Hematopoietic multipotent progenitor cell treated with erythropoietin and hydrocortisone succinate and interleukin-3 and kit ligand, for 15 days (in vitro differentiated cells): ENCODE data around the gene N4BP2L1.
A peak's percentile ranks its signal among the peaks of the same experiment; 100 is the strongest.

ENCODE experiments used
- DNase-seq: peaks from one replicate; pipeline ENCODE4 v3.0.0-alpha.2; 2015; ENCODE audit warnings: low spot score

N4BP2L1 gene

GRCh38 chr13:32431361-32431760 lies 3.4 kb upstream of the N4BP2L1 start:
- DNase-seq, result no peak

GRCh38 chr13:32430018-32430747 lies 2.3 kb upstream of the N4BP2L1 start:
- no peak for DNase-seq

DNA sequence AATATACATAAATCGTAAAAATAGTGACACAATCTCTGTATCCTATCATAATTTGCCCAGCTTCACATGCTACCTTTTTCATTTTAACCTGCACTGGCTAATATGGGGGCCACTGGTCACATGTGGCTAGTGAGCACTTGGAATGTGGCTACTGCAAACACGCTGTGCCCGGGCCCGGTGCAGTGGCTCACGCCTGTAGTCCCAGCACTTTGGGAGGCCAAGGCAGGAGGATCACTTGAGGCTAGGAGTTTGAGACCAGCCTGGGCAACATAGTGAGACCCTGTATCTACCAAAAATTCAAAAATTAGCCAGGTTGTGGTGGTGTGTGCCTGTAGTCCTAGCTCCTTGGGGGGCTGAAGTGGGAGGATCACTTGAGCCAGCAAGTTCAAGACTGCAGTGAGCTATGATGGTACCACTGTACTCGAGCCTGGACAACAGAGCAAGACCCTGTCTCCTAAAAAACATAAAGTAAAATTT lies 1.5 kb upstream of the N4BP2L1 start:
- DNase-seq, result no peak

DNA sequence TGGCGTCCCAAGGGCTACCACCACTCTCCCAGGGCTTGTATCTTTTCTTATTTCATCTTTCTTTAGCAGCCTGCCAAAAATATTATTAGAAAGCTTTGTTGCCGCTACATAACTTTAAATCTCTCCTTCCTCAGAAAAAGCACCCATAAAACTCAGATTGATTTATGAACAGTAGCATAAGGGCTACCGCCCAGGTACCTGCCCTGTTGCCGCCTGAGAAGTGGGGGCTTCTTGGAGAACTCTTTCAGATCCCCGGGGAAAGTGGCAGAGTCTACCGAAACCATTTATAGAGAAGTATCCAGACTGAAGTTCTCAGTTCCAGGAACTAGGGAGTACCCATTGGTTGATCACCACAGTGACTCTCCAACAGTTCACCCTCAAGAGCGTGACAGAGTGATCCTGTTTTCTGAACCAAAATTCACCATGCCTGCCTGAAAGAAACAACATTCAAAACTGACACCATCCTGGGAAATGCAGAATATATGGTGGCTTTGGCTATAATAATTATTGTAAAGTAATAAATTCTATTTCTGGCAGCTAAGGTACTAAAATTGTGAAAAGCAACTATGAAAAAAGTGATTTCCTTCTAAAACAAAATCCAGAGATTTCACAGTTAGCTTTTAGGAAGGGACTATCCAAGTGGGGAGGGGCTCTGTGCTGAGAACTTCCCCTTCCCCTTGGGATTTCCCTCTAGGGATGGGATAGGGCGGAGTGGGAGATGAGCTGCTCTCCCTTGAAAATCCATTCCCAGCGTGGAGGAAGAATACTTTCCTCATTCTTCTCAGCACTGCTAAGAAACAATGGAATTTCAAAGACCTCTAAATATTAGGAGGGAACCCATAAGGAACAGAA lies 877 bp upstream of the N4BP2L1 start:
- no peak for DNase-seq

DNA sequence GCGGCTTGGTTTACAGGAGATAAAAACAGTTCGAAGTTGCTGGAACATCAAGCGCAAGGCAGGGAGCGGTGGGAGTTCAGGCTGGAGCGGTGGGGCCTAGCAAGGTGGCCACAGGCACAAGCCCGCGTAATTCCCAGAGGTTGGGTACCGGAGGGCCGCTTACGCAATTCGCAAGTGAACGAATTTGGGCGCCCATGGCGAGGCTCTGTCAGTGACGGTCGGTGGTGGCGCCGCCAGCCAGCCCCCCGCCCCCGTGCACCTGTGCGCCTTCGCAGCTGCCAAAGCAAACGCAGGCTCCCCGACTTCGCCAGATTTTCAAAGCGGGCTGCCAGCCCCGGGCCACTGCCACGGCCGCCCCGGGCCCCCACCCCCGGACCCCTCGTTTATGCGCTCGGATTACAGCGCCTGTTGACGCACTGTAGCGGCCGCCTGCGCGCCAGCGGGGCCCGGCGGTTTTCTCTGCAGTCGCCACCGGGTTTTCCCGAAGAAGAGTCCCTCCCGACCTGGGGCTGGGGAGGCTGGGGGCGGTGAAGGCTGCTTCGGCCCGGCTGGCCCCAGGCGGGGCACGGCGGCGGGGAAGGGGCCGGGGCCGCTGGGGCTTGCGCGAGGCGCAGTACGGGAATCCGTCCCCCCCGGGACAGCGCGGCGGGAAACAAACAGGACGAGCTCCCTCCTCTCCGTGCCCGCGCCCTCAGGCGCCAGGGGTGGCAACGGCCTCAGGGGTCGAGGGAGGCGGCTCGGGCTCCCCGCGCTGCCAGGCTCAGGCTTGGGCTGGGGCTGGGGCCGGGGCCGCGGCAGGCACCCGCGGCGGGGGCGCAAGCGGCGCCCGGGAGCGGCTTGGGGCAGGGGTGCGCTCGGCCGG lies 709 bp downstream of the N4BP2L1 start:
- DNase-seq, result peak; percentile 27

DNA sequence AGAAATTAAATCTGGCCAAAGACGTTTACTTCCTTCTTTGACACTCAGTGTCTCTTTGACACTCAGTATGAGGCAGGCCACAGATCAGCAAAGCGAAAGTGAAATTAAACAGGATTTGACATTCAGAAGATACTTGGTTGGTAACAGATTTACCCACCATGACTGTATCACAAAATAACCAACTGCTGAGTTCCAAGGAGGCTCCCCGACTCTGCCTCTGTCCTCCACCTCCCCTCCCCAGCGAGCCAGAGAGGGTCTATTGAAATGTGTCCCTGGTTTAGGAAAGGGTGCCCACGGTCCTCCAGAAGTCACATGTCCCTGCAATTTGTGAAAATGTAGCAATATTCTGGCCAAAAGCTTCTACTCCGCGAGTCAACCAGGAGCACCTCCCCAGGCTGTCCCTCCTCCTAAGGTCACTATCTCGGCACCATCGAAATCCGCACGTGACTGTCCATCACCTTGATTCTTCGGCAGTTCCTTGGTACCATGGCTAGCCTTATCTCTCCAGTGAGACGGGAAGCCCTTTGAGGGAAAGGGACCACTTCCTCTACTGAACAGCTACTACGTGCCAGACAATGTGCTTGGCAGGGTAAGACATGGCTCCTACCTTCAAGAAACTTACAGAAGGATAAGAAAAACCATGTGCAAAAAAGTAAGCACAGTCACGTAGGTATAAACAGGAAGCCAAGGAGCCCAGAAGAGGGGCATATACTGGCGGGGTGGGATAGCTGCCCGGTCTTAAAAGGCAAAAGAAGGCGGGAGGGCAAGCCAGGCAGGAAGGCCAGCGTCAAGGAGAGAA lies 1.5 kb downstream of the N4BP2L1 start:
- DNase-seq, result peak; percentile 68

DNA sequence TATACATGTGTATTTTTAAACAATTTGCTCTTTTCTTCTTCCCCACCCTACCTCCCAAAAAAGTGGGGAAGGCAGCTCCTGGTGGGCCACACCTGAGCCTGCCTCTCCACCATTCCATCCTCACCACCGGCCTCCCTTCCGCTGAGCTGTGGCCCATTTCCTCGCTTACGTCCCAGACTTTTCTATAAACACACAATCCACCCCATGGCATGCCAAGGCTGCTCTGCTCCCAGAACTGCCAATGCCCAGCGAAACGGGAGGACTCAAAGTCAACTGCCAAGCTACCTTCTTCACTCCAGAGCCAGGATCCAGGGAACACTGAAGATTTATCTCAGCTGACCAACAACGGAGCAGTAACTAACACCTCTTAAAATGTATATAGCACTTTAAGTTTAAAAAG lies 2.8 kb downstream of the N4BP2L1 start:
- no peak for DNase-seq

DNA sequence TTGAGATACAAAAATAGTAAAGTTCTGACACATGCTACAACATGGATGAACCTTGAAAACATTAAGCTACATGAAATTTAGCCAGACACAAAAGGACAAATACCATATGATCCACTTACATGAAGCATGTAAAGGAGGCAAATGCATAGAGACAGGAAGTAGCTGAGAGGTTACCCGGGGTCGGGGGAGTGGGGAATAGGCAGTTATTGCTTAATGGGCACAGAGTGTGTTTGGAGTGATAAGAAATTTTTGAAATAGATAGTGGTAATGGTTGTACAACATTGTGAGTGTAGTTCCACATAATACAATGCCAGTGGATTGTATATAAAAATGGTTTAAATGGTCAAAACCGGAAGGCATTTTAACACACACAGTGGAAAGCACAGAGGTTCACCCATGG lies 4.3 kb downstream of the N4BP2L1 start:
- peak; percentile 47 for DNase-seq

GRCh38 chr13:32419862-32420261 lies 8.1 kb downstream of the N4BP2L1 start:
- no peak for DNase-seq

DNA sequence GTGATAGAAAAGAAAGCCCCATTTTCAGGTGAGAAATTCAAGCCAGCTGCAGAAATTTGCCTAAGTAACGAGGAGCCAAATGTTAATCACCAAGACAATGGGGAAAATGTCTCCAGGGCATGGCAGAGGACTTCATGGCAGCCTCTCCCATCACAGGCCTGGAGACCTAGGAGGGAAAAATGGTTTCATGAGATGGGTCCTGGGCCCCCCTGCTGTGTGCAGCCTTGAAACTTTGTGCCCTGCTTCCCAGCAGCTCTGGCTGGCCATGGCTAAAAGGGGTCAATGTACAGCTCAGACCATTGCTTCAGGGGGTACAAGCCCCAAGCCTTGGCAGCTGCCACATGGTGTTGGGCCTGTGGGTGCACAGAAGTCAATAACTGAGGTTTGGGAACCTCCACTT lies 9.9 kb downstream of the N4BP2L1 start:
- DNase-seq, result no peak

DNA sequence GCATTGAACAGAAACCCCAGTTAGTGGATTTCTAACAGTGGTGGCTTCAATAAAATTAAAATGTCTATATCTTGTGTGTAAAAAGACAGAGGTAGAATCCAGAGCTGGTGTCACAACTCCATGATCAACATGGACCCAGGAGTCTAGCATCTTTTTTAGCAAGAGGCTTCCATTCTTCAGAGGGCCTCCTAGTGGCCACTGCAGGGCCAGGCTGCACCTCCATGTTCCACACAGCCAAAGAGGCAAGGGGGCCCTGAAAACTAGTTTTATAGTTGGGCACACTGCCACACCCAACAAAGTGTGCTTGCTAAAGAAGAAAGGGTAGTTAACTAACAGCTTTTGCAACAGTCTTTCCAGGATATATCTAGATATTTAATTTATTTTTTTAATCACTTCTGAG lies 12.9 kb downstream of the N4BP2L1 start:
- peak; percentile 32 for DNase-seq

GRCh38 chr13:32414580-32414979 lies 13.3 kb downstream of the N4BP2L1 start:
- DNase-seq, result no peak

GRCh38 chr13:32413284-32413683 lies 14.6 kb downstream of the N4BP2L1 start:
- DNase-seq, result no peak

- no peak for DNase-seq
These were observed 18.1 kb downstream of the N4BP2L1 start for GRCh38 chr13:32409561-32410421.

DNA sequence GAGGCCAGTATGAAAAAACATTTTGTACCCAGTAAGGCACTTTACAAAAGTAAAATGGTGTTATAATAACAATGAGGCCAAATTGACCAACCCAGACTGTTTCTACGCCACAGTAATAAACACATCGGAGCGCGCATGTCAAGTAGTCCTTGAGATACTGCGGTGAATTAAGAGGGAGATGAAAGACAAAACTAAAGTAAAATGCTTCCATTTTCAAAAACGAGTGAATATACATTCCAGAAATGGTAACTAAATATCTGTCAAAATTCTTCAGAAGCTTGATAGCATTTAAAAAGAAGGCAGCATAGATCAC lies 19.0 kb downstream of the N4BP2L1 start:
- no peak for DNase-seq

GRCh38 chr13:32408296-32409000 lies 19.5 kb downstream of the N4BP2L1 start:
- no peak for DNase-seq

DNA sequence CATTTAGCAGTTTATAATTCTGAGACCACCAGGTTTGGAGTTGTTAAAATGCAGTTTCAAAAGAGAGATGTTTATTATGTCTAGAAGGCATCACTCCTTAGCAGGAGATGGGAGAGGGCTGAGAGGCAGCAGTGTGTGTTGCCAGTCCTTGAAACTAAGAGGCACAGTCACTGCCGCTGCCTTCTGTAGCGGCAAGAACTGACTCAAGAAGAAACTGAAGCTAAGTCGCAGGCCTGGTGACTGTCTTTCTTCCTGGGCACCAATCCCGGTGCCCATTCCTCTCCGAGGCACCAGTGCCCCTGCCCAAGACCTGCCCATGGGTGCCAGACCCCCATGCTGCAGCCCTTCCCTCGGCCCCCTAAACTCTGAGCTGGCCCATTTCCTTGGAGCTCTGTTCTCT lies 20.1 kb downstream of the N4BP2L1 start:
- DNase-seq, result no peak

DNA sequence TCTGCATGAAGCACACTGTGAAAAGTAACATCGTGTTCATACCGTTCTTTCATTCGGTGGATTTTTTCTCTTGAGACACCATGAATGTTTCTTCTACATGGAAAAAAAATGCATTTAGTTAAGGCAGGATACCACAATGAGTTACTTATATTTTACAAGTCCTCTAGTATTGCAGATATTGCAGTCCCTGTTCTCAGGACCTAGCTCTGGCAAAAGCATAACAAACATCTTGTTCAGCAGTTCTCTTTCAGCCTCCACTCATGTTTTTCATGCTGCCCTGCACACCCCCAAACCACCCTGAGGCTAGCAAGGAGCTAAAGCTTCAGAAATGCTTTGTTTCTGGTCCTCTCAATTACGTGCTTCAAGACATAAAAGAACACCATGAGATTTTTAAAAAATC lies 24.8 kb downstream of the N4BP2L1 start:
- DNase-seq, result no peak

DNA sequence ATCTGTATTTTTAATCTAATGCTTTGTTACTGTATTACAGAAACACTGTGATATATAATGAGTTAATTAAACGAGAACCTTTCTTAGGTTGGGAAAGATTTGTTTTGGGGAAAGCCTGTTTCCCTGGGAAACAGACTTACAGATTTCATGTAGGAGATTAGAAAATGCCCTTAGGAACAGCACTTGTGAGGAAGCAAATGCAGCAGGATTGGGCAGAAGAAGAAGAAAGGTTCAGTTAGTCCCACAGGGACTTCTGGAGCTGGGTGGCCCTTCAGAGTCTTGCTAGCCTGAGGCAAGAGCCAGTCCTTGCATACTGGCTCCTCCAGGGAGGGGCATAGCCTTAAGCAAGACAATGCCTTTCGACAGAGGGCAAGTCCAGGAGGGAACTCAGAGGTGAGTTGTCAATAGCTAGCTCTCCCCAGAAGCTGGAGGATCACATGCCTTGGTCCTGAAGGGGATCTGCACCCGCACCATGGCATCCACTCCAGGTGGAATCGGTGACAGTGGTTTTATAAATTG lies 36.8 kb downstream of the N4BP2L1 start:
- no peak for DNase-seq

DNA sequence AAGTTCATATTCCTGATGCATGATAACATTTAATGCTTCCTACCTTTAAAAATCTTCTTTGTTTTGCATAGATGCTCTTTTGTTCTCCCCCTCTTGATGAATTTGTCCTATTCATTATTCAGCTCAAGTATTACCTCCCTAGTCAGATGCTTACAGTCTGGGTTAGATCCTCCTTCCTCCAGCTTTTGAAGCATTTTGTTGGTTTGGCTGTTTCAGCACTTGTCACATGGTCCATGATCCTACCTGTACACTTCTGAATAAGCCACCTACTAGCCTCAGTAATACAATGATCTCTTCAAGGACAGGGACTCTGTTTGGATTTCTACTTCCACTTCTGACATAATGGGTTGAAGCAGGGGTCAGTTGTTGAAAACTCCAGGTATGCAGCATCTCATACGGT lies 37.4 kb downstream of the N4BP2L1 start:
- DNase-seq, result no peak
